Measurements from ENCODE around the gene UTP4.
"Not testable (repeated sequence)": the region's sequence is repeated elsewhere in the genome, so short reads cannot be mapped to it uniquely, and the experiment has no call there.

The UTP4 gene

DNA sequence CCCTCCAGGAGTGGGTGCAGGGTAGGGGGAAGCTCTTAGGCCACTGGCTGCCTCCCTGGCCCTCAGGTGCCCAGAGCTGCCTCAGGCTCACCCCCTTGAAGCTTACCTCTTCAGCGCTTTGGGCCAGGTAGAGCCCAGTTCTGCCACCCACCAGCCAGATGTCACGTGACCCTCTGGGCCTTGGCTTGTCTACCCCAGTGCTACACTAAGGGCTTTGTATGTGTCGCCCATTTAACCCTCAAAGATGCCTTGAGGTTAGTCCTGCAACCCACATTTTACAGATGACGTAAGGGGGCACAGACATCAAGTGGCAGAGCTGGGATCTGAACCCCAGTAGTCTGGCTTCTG lies 23.6 kb upstream of the UTP4 start:
- no peak overlapping the region for H3K4me3 ChIP-seq (ENCODE audit: low read length)
- no peak for DNase-seq (ENCODE audit: low read depth, low spot score)

DNA sequence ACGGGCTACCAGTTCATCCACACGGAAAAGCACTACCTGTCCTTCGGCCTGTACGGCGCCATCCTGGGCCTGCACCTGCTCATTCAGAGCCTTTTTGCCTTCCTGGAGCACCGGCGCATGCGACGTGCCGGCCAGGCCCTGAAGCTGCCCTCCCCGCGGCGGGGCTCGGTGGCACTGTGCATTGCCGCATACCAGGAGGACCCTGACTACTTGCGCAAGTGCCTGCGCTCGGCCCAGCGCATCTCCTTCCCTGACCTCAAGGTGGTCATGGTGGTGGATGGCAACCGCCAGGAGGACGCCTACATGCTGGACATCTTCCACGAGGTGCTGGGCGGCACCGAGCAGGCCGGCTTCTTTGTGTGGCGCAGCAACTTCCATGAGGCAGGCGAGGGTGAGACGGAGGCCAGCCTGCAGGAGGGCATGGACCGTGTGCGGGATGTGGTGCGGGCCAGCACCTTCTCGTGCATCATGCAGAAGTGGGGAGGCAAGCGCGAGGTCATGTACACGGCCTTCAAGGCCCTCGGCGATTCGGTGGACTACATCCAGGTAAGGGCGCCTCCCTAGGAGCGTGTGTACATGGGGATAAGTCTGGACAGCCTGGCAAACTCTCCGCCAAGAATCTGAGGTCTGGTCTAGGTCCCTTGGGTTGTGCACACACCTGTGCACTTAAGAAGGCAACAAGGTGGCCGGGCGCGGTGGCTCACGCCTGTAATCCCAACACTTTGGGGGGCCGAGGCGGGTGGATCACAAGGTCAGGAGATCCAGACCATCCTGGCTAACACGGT lies 22.8 kb upstream of the UTP4 start:
- DNase-seq (ENCODE audit: low read depth, low spot score): no peak
- H3K4me3 ChIP-seq (ENCODE audit: low read length): no peak overlapping the region

DNA sequence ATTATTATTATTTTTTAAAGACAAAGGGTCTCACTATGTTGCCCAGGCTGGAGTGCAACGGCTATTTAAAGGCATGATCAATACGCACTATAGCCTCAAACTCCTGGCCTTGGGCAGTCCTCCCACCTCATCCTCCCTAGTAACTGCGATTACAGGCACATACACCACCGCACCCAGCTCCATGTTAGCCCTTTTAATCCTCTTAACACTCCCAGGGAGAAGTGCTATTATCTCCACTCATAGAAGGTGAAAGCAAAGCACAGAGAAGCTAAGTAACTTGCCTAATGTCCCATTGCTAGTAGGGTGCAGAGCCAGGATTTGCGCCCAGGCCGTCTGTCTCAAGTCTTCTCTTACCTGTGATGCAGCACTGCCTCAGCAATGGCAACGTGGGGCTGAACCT lies 22.0 kb upstream of the UTP4 start:
- no peak overlapping the region for H3K4me3 ChIP-seq (ENCODE audit: low read length)
- DNase-seq (ENCODE audit: low read depth, low spot score): no peak

DNA sequence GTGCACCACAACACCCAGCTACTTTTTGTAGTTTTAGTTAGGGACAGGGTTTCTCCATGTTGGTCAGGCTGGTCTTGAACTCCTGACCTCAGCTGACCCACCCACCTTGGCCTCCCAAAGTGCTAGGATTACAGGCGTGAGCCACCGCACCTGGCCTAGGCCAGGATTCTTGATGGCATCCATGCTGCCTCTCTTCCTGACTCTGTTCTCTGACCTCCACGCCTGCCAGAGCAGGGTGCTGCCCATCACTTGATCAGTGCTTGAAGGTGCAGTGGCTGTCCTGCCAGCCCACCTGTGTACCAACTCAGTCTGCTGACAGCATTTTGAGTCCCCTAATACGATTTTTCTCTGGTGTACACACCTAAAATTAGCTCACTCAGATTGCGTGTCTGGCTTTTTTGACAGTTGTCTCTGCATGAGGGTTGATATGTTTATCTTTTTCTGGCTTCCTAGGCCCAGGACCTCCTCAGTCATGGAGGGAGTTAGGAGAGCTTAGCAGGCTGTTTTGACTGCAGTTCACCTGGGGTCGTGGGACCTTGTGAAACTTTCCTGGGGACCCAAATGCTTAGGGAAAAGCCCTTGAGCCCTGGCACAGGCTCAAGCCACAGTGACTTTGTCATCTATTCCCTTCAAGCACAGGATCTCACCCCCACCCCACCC lies 21.1 kb upstream of the UTP4 start:
- DNase-seq (ENCODE audit: low read depth, low spot score): no peak
- H3K4me3 ChIP-seq (ENCODE audit: low read length): no peak overlapping the region

- no peak overlapping the region for H3K4me3 ChIP-seq (ENCODE audit: low read length)
- no peak for DNase-seq (ENCODE audit: low read depth, low spot score)
Measured at GRCh38 chr16:69111876-69112230, 20.6 kb upstream of the UTP4 start.

GRCh38 chr16:69112285-69113129 lies 19.9 kb upstream of the UTP4 start:
- no peak for DNase-seq (ENCODE audit: low read depth, low spot score)
- H3K4me3 ChIP-seq (ENCODE audit: low read length): no peak overlapping the region

GRCh38 chr16:69113216-69113615 lies 19.2 kb upstream of the UTP4 start:
- no peak for DNase-seq (ENCODE audit: low read depth, low spot score)
- H3K4me3 ChIP-seq (ENCODE audit: low read length): no peak overlapping the region

DNA sequence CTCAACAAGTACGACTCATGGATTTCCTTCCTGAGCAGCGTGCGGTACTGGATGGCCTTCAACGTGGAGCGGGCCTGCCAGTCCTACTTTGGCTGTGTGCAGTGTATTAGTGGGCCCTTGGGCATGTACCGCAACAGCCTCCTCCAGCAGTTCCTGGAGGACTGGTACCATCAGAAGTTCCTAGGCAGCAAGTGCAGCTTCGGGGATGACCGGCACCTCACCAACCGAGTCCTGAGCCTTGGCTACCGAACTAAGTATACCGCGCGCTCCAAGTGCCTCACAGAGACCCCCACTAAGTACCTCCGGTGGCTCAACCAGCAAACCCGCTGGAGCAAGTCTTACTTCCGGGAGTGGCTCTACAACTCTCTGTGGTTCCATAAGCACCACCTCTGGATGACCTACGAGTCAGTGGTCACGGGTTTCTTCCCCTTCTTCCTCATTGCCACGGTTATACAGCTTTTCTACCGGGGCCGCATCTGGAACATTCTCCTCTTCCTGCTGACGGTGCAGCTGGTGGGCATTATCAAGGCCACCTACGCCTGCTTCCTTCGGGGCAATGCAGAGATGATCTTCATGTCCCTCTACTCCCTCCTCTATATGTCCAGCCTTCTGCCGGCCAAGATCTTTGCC lies 18.0 kb upstream of the UTP4 start:
- H3K4me3 ChIP-seq (ENCODE audit: low read length): no peak overlapping the region
- no peak for DNase-seq (ENCODE audit: low read depth, low spot score)

DNA sequence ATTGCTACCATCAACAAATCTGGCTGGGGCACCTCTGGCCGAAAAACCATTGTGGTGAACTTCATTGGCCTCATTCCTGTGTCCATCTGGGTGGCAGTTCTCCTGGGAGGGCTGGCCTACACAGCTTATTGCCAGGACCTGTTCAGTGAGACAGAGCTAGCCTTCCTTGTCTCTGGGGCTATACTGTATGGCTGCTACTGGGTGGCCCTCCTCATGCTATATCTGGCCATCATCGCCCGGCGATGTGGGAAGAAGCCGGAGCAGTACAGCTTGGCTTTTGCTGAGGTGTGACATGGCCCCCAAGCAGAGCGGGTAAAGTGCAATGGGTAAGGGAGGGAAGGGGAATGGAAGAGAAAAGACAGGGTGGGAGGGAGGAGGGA lies 17.5 kb upstream of the UTP4 start:
- DNase-seq (ENCODE audit: low read depth, low spot score): no peak

DNA sequence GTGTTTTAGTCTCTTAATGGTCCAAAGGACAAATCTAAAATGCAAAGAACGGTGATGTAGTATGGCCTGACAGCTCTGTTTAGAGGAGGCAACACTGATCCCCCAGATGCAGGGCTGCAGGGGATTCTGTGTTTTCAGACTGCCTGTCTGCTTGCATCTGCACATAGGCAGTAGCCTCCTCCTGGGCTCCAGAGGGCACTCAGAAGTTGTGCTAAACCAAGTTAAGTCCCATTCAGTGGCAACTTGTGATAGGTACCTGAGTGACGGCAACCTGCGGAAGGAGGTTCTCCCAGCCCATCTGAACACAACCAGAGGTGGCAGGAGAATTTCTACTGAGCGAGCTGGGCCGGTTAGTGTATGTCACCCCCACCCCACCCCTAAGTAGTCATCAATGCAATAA lies 17.1 kb upstream of the UTP4 start:
- DNase-seq (ENCODE audit: low read depth, low spot score): no peak
- H3K4me3 ChIP-seq (ENCODE audit: low read length): no peak overlapping the region

More for the DNA sequence above, 17.5 kb upstream of the UTP4 start:
- no peak overlapping the region for H3K4me3 ChIP-seq (ENCODE audit: low read length)

- no peak overlapping the region for H3K4me3 ChIP-seq (ENCODE audit: low read length)
- DNase-seq (ENCODE audit: low read depth, low spot score): no peak
Measured at GRCh38 chr16:69115837-69116236, 16.6 kb upstream of the UTP4 start.

DNA sequence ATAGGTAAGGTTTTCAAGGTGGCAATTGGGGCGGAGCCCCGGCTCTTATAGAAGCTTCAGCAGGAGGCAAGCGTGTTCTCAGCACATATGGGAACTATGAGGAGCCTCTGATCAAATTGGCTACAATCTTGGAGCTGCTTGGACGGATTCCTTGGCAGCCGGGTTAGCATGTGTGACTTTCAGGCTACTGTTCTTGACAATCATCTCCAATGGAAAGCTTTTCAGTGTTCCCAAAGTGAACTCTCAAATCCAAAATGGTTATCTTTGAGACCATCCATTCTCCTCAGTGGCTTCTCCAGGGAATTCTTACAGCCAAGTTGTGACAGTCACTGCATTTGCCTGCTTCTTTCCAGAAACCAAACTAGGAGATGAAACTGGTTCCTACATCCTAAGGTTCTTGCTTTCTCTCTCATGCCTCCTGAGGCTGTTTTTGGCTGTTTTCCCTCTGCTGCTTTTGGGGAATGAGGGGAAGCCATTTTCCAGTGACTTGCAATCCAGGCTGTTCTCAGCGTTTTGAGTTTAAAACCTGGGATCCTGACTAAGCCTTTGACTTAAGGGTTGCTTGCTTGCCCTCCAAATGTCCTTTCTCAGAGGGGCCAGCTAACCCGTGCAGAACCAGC lies 16.1 kb upstream of the UTP4 start:
- no peak for DNase-seq (ENCODE audit: low read depth, low spot score)
- H3K4me3 ChIP-seq (ENCODE audit: low read length): no peak overlapping the region

- no peak overlapping the region for H3K4me3 ChIP-seq (ENCODE audit: low read length)
- DNase-seq (ENCODE audit: low read depth, low spot score): peak; percentile 59
Measured at GRCh38 chr16:69116906-69117305, 15.5 kb upstream of the UTP4 start.

DNA sequence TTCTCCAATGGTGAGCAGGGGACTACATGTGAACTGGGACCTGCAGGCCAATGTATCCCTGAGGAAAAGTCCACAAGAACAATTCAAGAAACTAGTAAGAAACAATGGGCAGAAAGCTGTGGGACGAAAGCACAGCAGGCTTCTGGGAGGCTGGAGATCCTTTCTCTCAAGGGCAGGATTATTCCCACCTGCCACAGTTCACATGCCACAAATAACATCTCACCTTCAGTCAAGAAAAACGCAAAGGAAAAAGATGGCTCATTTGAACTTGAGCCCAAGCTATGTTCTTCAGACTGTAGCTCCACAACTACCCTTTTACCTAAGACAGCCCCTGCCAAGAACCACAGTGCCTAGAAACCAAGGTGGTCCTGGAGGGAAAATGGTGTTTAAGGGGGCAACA lies 14.0 kb upstream of the UTP4 start:
- no peak for DNase-seq (ENCODE audit: low read depth, low spot score)
- H3K4me3 ChIP-seq (ENCODE audit: low read length): no peak overlapping the region

GRCh38 chr16:69118994-69119393 lies 13.5 kb upstream of the UTP4 start:
- no peak overlapping the region for H3K4me3 ChIP-seq (ENCODE audit: low read length)

GRCh38 chr16:69119536-69119935 lies 12.9 kb upstream of the UTP4 start:
- no peak overlapping the region for H3K4me3 ChIP-seq (ENCODE audit: low read length)
- DNase-seq (ENCODE audit: low read depth, low spot score): no peak

More at GRCh38 chr16:69118994-69119393, 13.5 kb upstream of the UTP4 start:
- no peak for DNase-seq (ENCODE audit: low read depth, low spot score)

GRCh38 chr16:69120096-69120664 lies 12.3 kb upstream of the UTP4 start:
- no peak for DNase-seq (ENCODE audit: low read depth, low spot score)
- H3K4me3 ChIP-seq (ENCODE audit: low read length): no peak overlapping the region

- DNase-seq (ENCODE audit: low read depth, low spot score): peak; percentile 76
- no peak overlapping the region for H3K4me3 ChIP-seq (ENCODE audit: low read length)
Measured at GRCh38 chr16:69123910-69124309, 8.5 kb upstream of the UTP4 start.

DNA sequence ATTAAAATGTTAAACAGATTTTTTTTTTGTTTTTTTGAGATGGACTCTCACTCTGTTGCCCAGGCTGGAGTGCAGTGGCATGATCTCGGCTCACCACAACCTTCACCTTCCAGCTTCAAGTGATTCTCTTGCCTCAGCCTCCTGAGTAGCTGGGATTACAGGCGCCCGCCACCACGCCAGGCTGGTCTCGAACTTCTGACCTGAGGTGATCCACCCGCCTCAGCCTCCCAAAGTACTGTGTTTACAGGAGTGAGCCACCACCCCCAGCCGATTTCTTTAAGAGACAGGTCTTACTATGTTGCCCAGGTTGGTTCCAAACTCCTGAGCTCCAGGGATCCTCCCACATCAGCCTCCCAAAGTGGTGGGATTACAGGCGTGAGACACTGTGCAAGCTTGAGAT lies 8.0 kb upstream of the UTP4 start:
- DNase-seq (ENCODE audit: low read depth, low spot score): not testable (repeated sequence)

More for the DNA sequence above, 8.0 kb upstream of the UTP4 start:
- not testable (repeated sequence) for H3K4me3 ChIP-seq (ENCODE audit: low read length)
